ENCODE results near the gene MOCOS. TPM values are rescaled to one million over a fixed set of nuclear protein-coding genes. Genes with fewer than 3 reads are reported as not detected.

Gene MOCOS
- total and polyA plus RNA-seq, 2 of the 8 experiments (the other 6 are each of a cell fraction or from before 2014, with no cell fraction given) = 4.7 to 5.8 TPM

DNA sequence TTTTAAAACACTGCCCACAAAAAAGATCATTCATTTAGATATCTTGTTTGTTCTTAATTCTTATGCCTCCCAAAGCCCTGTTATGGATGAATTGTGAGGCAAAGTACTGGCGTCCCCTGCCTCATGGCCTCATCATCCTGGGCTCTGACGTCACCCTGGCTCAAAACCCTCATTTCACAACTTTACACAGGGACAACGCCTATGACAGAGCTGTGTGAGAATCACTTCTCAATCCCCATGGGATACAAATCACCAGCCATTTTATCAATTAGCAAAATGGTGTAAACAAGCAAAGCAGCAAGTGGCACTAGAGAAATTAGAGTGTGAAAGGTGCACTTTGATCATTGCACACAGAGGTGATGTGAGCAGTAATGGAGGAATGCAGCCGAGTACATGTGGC, 126.8 kb downstream of the MOCOS start:
- no peaks in the 10 kb centered on the region for H3K27me3 ChIP-seq (replicated peaks in 1 of 4; ENCODE audit: control insufficient read depth in 3 of 4, extremely low read depth in 1 of 4, insufficient read depth in 3 of 4, low read length in 3 of 4)
- TF ChIP-seq POU5F1 (IDR thresholded peaks at IDR 0.05; ENCODE audit: low read depth, low read length) (no peak), PHF8 (conservative IDR thresholded peaks at IDR 0.05; ENCODE audit: low read depth, low read length) (no peak), GABPA (IDR thresholded peaks at IDR 0.05; ENCODE audit: borderline replicate concordance, insufficient read depth, low read length) (no peak), CTBP2 (IDR thresholded peaks at IDR 0.05; ENCODE audit: borderline replicate concordance, insufficient read depth, insufficient read length, low read length) (no peak), ASH2L (IDR thresholded peaks at IDR 0.05; ENCODE audit: low read length) (no peak), HDAC6 (IDR thresholded peaks at IDR 0.05; ENCODE audit: low read depth, low read length) (no peak), JUND (IDR thresholded peaks at IDR 0.05; ENCODE audit: low read length) (no peak), EGR1 (IDR thresholded peaks at IDR 0.05; ENCODE audit: borderline replicate concordance, low read depth, low read length) (no peak), CHD2 (IDR thresholded peaks at IDR 0.05; ENCODE audit: low read length) (no peak)
- TF ChIP-seq, protein P1, sequence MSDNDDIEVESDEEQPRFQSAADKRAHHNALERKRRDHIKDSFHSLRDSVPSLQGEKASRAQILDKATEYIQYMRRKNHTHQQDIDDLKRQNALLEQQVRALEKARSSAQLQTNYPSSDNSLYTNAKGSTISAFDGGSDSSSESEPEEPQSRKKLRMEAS (IDR thresholded peaks at IDR 0.05) = no peak
- no peak overlapping the region for H2AFZ ChIP-seq (ENCODE audit: low read length)
- H3K36me3 ChIP-seq (ENCODE audit: control insufficient read depth in 2 of 4, insufficient read depth in 4 of 4, low read length in 3 of 4) = no peaks in the 10 kb centered on the region
- no peaks in the 10 kb centered on the region for H3K79me2 ChIP-seq (ENCODE audit: control insufficient read depth in 1 of 2, insufficient read depth in 2 of 2, low read length in 2 of 2)
- ChIA-PET CTCF (ENCODE audit: partially characterized antibody) (interaction anchor here (0.8 kb wide), 1 partner anchor 11 kb away, joined by 3 read pairs; no protein-coding TSS in a partner anchor), POLR2A (ENCODE audit: partially characterized antibody) (no interaction called here)
- H3K9me3 ChIP-seq (ENCODE audit: insufficient read depth in 2 of 2, low read depth in 1 of 2, low read length in 1 of 2) = no peaks in the 10 kb centered on the region
- H3K79me1 ChIP-seq (ENCODE audit: low read depth, low read length) = no peaks in the 10 kb centered on the region; the same call in 1 of the 2 replicates
- H4K8ac ChIP-seq (ENCODE audit: extremely low read depth, insufficient read depth, low read length) = no peak overlapping the region
- FAIRE-seq = no peak
- H2BK20ac ChIP-seq (ENCODE audit: low read length) = no peak overlapping the region
- no peak overlapping the region for H3K27ac ChIP-seq (ENCODE audit: low read depth, low read length)
- no peaks in the 10 kb centered on the region for H4K20me1 ChIP-seq (replicated peaks in 1 of 2; ENCODE audit: control insufficient read depth in 1 of 2, insufficient read depth in 2 of 2, low read length in 2 of 2)
- no peak overlapping the region for H3K4me3 ChIP-seq (ENCODE audit: extremely low read depth in 1 of 4, insufficient read depth in 2 of 4, low read depth in 3 of 4, low read length in 4 of 4)
- no peak overlapping the region for H3K56ac ChIP-seq (replicated peaks; ENCODE audit: insufficient read length, low read depth, low read length)
- no peak overlapping the region for H3K9ac ChIP-seq (replicated peaks in 1 of 4; ENCODE audit: extremely low read depth in 1 of 4, low read depth in 3 of 4, low read length in 3 of 4)
- H2BK12ac ChIP-seq (ENCODE audit: low read depth, low read length) = no peak overlapping the region
- H3K14ac ChIP-seq (ENCODE audit: insufficient read length) = no peak overlapping the region
- H4K5ac ChIP-seq (ENCODE audit: insufficient read length, low read depth, low read length) = no peak overlapping the region
- WGBS, 2 experiments (ENCODE audit: extremely low coverage in 1 of 2, insufficient coverage in 1 of 2, insufficient read length in 1 of 2, insufficient replicate concordance in 2 of 2, low coverage in 1 of 2, low lambda C conversion rate in 2 of 2, missing lambda C conversion rate in 1 of 2) = 89% methylated on average over 4 of the region's 4 CpGs; no CpG with 5 or more reads in 1 of the 2 experiments
- no peak overlapping the region for H3K4ac ChIP-seq (replicated peaks; ENCODE audit: insufficient read length, low read depth, low read length)
- no peak overlapping the region for H2BK5ac ChIP-seq (ENCODE audit: low read depth, low read length)
- H3K4me1 ChIP-seq (replicated peaks in 1 of 4; ENCODE audit: control insufficient read depth in 3 of 4, insufficient read depth in 4 of 4, low read length in 3 of 4) = peaks cover under 1 to 6% (median 4%) of the 10 kb centered on the region in 4 experiments; a peak in 6 of 7 replicates
- no peak overlapping the region for H4K91ac ChIP-seq (replicated peaks; ENCODE audit: insufficient read length, low read length)
- H2BK15ac ChIP-seq (ENCODE audit: low read length) = no peak overlapping the region
- DNase-seq (ENCODE audit: low read depth in 1 of 2, low spot score in 2 of 2) = peak in 1 of 2 experiments; percentile 24
- no peaks in the 10 kb centered on the region for H3K23me2 ChIP-seq (ENCODE audit: low read depth, low read length)
- H2AK5ac ChIP-seq (ENCODE audit: low read depth, low read length) = no peak overlapping the region
- no peak overlapping the region for H3K4me2 ChIP-seq (ENCODE audit: insufficient read depth in 1 of 2, low read depth in 2 of 2, low read length in 2 of 2)
- no peak overlapping the region for H3K18ac ChIP-seq (ENCODE audit: extremely low read depth, low read length)
- no peak overlapping the region for H2BK120ac ChIP-seq (replicated peaks; ENCODE audit: low read depth, low read length)
- no peak overlapping the region for H3K23ac ChIP-seq (ENCODE audit: insufficient read length)

Measured in H1 (cell line).